Panc1 (cell line): ENCODE data around the gene FAM98B. TPM values are rescaled to one million over a fixed set of nuclear protein-coding genes. Genes with fewer than 3 reads are reported as not detected.

Experiments
- ATAC-seq: fragments of 200-7000 bp; cut with Tn5 transposase; 2 replicates; pipeline ENCODE4 v1.9.1; 2020; ENCODE audit warnings: mild to moderate bottlenecking, moderate library complexity
- BruUV-seq: library from RNA; stranded (reverse); fragments of 400-500 nt; replicated peaks from 2 replicates; lab custom pipeline; 2021; lab: Mats Ljungman, UMichigan
- CTCF ChIA-PET: fragments of 300-600 bp; sonication (Branson Sonifier 250); formaldehyde crosslinking; loops from one replicate; lab custom pipeline; 2022; ENCODE audit warnings: antibody characterized with exemption; lab: Charles Lee
- POLR2A ChIA-PET: fragments of 300-600 bp; sonication (Branson Sonifier 250); formaldehyde crosslinking; loops from one replicate; lab custom pipeline; 2022; ENCODE audit warnings: antibody characterized with exemption; lab: Charles Lee
- DNase-seq: peaks from one replicate; pipeline ENCODE4 v3.0.0-alpha.2; 2010; ENCODE audit warnings: low read depth, low spot score
- H3K27ac ChIP-seq: 2 replicates; pipeline ENCODE4 v1.5.1; 2011; ENCODE audit warnings: mild to moderate bottlenecking, low read length, inconsistent platforms
- H3K27me3 ChIP-seq: fragments of 200-500 bp; sonication (Bioruptor generic); 2 replicates; pipeline ENCODE4 v1.6.0; 2014; ENCODE audit warnings: low read length, inconsistent platforms; ENCODE audit not compliant: control insufficient read depth, insufficient read depth
- H3K36me3 ChIP-seq: fragments of 200-500 bp; sonication (Bioruptor generic); 2 replicates; pipeline ENCODE4 v1.5.1; 2014; ENCODE audit warnings: inconsistent platforms, mild to moderate bottlenecking, low read length, moderate library complexity; ENCODE audit not compliant: control insufficient read depth, insufficient read depth
- H3K4me1 ChIP-seq: 2 replicates; pipeline ENCODE4 v1.5.1; 2011; ENCODE audit warnings: inconsistent platforms, mild to moderate bottlenecking, low read length, moderate library complexity; ENCODE audit not compliant: control insufficient read depth, insufficient read depth
- H3K4me3 ChIP-seq, 2 experiments: 2 replicates each; pipeline ENCODE4 v1.5.1; 2011 to 2012; ENCODE audit warnings: low read depth in 2 of 2, low read length in 2 of 2, mild to moderate bottlenecking in 2 of 2, inconsistent platforms in 1 of 2, moderate library complexity in 1 of 2
- H3K9me3 ChIP-seq: fragments of 200-500 bp; sonication (Bioruptor generic); 2 replicates; pipeline ENCODE4 v1.5.1; 2014; ENCODE audit warnings: low read depth, mild to moderate bottlenecking, inconsistent platforms, low read length, moderate library complexity; ENCODE audit not compliant: control insufficient read depth, insufficient read depth
- CTCF ChIP-seq: fragments of 450-650 bp; IDR thresholded peaks from 2 replicates; pipeline ENCODE4 v1.5.1; 2017; ENCODE audit warnings: mild to moderate bottlenecking
- POLR2AphosphoS5 ChIP-seq: IDR thresholded peaks from 2 replicates; pipeline ENCODE4 v1.6.1; 2012; ENCODE audit warnings: mild to moderate bottlenecking, low read depth, low read length, moderate library complexity
- REST ChIP-seq, 2 experiments: IDR thresholded peaks; 2 replicates each; pipeline ENCODE4 v1.6.1; 2011 to 2012; ENCODE audit warnings: low read depth in 2 of 2, control low read depth in 1 of 2, low read length in 1 of 2, mild to moderate bottlenecking in 1 of 2, moderate library complexity in 1 of 2; ENCODE audit not compliant: insufficient read depth in 1 of 2
- SIN3A ChIP-seq: IDR thresholded peaks from 2 replicates; pipeline ENCODE4 v1.6.1; 2012; ENCODE audit warnings: low read depth, mild to moderate bottlenecking, low read length, moderate library complexity, borderline replicate concordance; ENCODE audit not compliant: insufficient read depth
- TCF7L2 ChIP-seq: IDR thresholded peaks from 2 replicates; pipeline ENCODE4 v1.6.1; 2011; ENCODE audit warnings: mild to moderate bottlenecking, low read depth, low read length, inconsistent platforms
- in situ Hi-C: cut with HindIII; loops from 2 replicates; pipeline ENCODE4 v1.10.0; 2016; ENCODE audit warnings: low sequenced_read_pairs, low pct_unique_long_range_greater_than_20kb
- intact Hi-C: fragments of 100-400 bp; cut with micrococcal nuclease; formaldehyde crosslinking; loops from one replicate; pipeline ENCODE4 v1.10.0; 2022; ENCODE audit not compliant: unreplicated experiment
- total RNA-seq: library from RNA; stranded (reverse); gene quantifications from one replicate; pipeline ENCODE4 v1.2.1, GENCODE V29; 2021; ENCODE audit not compliant: unreplicated experiment

Gene FAM98B
- total RNA-seq, 1 experiment from 2014 or later = 32.5 TPM

GRCh38 chr15:38533416-38533915 lies 79.5 kb downstream of the FAM98B start:
- CTCF ChIA-PET = no interaction called here

GRCh38 chr15:38533926-38534325 lies 80.0 kb downstream of the FAM98B start:
- no peaks in the 10 kb centered on the region for H3K9me3 ChIP-seq
- in situ Hi-C loops (no loop called here), intact Hi-C loops (no loop called here)
- DNase-seq (no peak), ATAC-seq (no peak)
- H3K27ac ChIP-seq = no peak overlapping the region
- H3K4me3 ChIP-seq = no peak overlapping the region
- H3K4me1 ChIP-seq = no peaks in the 10 kb centered on the region
- TF ChIP-seq TCF7L2 = no peak
- BruUV-seq = no TSS peak
- H3K27me3 ChIP-seq = no peaks in the 10 kb centered on the region; the same call in 1 of the 2 replicates
- ChIA-PET POLR2A (no interaction called here), CTCF (no interaction called here)
- H3K36me3 ChIP-seq = no peaks in the 10 kb centered on the region

More at GRCh38 chr15:38533416-38533915, 79.5 kb downstream of the FAM98B start:
- TF ChIP-seq POLR2AphosphoS5 (no peak), TCF7L2 (no peak), SIN3A (no peak), CTCF (no peak), REST (IDR thresholded peaks at IDR 0.05; ENCODE audit: insufficient read depth in 1 of 2, low read depth in 2 of 2, low read length in 1 of 2) (no peak)
- Histone ChIP-seq H3K27me3 (no peaks in the 10 kb centered on the region; the same call in 1 of the 2 replicates), H3K4me3 (no peak overlapping the region), H3K27ac (no peak overlapping the region), H3K4me1 (no peaks in the 10 kb centered on the region), H3K36me3 (no peaks in the 10 kb centered on the region), H3K9me3 (no peaks in the 10 kb centered on the region)
- no TSS peak for BruUV-seq
- ATAC-seq = no peak
- in situ Hi-C loops = no loop called here
- POLR2A ChIA-PET = no interaction called here
- no peak for DNase-seq
- intact Hi-C loops = no loop called here

- BruUV-seq = no TSS peak
- no peaks in the 10 kb centered on the region; the same call in 1 of the 2 replicates for H3K27me3 ChIP-seq
- ATAC-seq (no peak), DNase-seq (no peak)
- intact Hi-C loops = no loop called here
- CTCF ChIA-PET = no interaction called here
- in situ Hi-C loops = no loop called here
- TF ChIP-seq SIN3A (no peak), REST (IDR thresholded peaks at IDR 0.05; ENCODE audit: insufficient read depth in 1 of 2, low read depth in 2 of 2, low read length in 1 of 2) (no peak), CTCF (no peak), TCF7L2 (no peak)
- no peak overlapping the region for H3K27ac ChIP-seq
- no peak overlapping the region for H3K4me3 ChIP-seq
- no peaks in the 10 kb centered on the region for H3K36me3 ChIP-seq
- H3K9me3 ChIP-seq = no peaks in the 10 kb centered on the region
- POLR2A ChIA-PET = no interaction called here
- H3K4me1 ChIP-seq = no peaks in the 10 kb centered on the region
Observed at GRCh38 chr15:38534691-38535090, 80.8 kb downstream of the FAM98B start.
